Effector CD8-positive, alpha-beta T cell (primary cell): ENCODE results near the gene TSC2.
"Not testable (repeated sequence)": the region's sequence is repeated elsewhere in the genome, so short reads cannot be mapped to it uniquely, and the experiment has no call there.

Experiments
- DNase-seq: peaks from one replicate; lab custom pipeline; 2025; lab: John Stamatoyannopoulos, UW

TSC2 gene

DNA sequence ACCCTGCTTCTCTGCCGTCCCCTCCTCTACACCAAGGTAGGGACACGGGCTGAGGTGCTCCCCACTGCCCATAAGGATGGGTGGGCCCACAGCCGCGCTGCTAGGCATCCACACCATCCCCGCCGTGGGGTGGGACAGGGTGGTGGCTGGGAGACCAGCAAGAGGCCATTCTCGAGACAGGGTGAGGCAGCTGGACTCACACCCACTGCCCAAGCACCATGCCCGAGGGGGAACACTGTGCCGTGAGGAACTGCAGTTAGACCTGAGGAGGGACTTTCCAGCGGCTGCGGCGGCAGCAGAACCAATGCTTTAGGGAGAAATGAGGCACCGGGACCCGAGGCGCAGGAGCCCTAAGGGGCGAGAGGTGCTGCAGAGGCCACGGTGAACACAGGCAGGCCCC is 74.6 kb downstream of the TSC2 start:
- DNase-seq: no peak

DNA sequence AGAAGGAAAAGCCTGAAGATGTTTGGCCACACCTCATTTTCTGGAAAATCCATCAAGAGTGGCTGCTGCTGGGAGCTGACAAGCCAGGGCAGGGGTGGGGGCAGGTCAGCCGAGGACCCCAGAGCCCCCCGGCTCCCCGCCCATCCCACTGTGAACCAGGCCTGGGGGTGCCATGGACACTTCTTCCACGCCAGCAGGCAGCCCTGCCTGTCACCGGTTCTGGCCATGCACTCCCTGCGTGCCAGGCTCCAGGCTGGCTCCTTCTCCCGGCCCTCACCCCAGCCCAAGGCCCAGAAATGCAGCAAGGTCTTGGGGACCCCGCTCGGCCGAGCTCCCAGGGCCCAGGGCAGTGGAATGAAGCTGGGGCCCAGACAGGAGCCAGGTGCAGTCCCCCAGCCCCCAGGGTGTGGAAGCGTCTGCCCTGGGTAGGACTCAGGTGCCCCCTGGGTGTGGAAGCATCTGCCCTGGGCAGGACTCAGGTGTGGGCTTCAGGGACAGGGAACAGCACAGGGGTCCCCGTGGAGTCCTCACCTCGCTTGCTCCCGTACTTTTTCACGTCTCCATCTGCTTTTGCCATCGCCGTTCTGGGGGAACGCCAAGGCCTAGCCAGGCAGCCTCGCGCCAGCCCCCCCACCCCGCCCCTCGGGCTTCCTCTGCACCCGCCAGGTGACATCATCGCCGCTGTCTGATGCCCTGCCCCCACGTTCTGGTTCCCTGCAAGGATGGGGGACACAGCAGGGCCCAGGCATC is 75.3 kb downstream of the TSC2 start:
- not testable (repeated sequence) for DNase-seq

DNA sequence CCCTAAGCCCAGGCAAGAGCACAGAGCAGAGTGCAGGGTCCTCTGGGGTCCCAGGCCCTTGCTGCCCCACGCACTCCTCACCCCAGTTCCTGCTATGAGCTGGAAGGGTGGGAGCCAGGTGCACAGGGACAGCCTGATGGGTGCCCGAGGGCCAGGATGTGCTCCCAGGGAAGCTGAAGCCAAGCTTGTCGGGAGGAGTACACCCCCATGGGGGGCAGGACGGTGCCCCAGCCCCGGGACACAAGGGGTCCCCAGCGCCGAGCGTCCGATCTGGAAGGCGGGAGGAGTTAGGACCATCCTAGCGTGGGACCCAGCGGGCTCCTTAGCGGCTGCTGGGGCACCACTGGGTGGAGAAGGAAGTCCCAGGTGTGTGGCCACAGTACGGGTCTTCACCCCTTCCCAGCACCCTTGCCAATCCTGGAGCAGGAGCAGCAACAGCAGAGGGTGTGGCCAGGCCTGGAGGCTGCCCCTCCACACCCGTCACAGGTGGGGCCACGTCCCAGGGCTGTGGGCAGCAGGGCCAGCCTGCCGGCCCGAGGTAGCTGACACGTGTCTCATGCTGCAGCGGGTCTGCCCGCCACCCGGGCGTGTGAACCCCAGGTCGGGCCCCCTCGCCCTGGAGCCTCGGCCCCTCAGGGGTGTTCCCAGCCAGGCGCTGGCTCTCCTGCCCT is 76.1 kb downstream of the TSC2 start:
- not testable (repeated sequence) for DNase-seq

DNA sequence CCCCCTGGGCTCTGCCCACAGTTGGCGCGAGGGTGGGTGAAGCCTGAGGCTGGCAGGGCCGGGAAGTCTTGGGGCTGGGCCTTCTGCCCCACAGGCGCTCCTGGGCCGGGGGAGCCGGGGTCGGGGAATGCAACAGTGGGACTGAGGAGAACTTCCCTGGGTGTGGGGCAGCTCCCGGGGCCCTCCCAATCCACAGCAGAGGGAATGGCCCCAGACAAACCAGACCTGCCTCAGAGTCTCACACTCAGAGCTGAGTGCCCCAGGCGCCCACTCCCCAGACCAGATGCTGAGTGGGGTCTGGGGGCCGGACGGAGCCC is 76.5 kb downstream of the TSC2 start:
- not testable (repeated sequence) for DNase-seq

DNA sequence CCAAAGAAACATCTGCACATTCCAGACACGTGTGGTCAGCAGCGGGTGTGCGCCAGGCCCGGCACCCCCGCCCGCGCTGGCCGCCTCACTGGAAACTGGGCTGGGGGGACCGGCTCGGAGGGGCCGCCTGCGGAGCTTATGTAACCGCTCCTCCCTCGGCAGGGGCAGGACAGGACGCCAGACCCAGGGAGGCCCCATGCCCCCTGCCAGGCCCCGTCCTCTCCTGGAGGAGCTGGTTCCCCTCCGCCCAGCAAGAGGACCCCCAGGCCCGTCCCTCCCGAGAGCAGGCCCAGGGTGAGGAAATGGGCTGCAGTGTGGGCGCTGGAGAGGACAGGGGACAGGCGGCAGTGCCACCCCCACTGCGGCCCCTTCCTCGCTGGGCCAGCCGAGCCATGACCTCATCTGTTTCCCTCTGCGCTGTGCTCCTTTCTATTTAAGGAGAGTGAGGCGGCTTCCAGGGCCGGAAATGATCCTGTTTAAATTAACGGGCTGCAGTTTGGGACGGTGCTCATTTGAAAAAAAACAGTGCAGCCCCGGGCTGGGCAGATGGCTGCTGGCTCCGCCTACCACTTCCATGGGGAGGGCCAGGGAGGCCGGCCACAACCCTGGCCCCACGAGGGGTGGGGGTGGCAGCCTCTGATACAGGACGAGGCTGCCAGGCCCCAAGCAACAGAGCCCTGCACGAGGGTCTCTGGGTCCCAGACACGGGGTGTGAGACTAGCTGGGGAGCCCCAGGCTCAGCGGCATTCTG is 77.1 kb downstream of the TSC2 start:
- not testable (repeated sequence) for DNase-seq

DNA sequence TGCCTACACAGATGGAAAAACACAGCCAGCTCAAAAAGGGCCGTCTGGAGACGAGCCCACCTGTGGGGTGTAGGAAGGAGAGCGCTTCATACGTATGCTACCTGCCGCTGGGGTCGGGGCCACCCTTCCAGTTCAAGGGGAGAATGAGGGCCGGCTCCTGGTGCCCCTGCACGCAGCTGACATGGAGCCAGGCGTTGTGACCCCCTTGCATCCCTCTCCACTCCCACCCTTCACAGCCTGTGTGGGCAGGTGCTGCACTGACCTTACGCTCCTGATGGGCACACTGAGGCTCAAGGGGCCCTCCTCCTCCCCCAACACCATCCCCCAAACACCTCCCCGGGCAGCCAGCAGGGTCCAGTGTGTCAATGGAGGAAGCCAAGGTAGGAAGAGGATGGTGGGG is 77.8 kb downstream of the TSC2 start:
- DNase-seq: not testable (repeated sequence)

DNA sequence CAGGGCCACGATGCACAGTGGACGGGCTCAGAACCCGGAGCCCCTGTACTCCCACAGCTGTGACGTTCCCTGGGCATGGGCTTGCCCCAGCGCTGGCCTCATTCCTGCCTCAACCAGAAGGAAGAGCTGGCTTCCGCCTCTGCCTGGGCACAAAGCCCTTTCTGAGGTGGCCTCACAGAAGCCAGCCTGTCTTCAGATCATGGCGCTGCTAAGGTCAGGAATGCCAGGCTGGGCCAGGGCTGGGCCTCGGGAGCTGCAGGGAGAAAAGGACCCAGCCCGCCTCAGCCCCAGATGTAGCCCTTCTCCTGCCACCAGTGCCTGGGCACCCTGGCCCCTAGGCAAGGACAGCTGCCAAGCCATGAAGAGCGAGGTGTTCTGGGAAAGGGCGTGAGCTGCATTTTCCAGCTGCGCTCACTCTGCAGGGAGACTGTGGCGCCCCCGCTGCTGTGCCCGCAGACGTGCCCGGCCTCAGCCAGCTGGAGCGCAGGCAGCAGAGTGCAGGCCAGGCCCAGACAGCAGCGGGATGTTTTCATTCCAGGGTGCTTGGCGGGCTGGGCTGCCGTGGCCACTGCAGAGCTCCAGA is 78.5 kb downstream of the TSC2 start:
- DNase-seq: not testable (repeated sequence)

DNA sequence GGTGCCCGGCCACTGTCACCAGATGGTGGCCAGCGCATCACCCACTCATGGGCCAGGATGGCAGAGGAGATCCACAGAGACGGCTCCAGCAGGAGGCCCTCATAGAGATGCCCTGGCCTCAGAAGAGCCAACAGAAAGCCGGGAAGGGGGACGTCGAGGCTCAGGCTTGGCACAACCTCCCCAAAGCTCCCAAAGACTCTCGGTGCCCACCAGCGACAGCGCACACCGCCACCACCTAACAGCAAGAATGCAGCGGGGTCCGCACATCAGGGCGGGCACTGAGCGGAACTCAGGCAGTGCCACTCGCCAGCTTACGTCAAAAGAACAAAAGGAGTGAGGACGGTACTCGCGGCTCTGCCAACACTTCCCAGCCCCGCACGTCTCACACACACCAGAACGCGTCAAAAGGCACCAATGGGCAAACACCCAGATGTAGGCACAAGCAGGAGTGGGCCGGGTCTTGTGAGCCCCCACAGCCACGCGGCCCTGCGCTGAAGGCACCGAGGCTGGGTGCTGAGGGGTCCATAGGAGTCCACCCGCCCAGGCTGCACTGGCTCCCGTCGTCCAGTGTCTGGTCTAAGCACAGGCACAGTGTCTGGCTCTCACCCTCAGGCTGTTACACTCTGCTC is 79.3 kb downstream of the TSC2 start:
- DNase-seq: not testable (repeated sequence)

DNA sequence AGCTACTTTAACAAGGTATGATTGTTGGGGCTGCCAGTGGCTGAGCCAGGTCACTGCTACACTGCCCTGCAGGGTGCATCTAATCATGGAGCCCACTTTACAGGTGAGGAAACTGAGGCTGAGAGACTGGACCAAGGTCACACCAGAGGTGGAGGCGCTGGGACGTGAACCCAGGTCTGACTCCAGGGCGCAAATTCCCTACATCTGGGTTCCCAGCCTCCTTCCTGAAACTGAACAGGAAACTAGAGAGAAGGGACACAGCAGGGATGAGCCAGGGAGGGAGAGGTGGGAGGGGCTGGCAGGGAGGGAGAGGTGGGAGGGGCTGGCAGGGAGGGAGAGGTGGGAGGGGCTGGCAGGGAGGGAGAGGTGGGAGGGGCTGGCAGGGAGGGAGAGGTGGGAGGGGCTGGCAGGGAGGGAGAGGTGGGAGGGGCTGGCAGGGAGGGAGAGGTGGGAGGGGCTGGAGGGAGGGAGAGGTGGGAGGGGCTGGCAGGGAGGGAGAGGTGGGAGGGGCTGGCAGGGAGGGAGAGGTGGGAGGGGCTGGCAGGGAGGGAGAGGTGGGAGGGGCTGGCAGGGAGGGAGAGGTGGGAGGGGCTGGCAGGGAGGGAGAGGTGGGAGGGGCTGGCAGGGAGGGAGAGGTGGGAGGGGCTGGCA is 80.0 kb downstream of the TSC2 start:
- not testable (repeated sequence) for DNase-seq

DNA sequence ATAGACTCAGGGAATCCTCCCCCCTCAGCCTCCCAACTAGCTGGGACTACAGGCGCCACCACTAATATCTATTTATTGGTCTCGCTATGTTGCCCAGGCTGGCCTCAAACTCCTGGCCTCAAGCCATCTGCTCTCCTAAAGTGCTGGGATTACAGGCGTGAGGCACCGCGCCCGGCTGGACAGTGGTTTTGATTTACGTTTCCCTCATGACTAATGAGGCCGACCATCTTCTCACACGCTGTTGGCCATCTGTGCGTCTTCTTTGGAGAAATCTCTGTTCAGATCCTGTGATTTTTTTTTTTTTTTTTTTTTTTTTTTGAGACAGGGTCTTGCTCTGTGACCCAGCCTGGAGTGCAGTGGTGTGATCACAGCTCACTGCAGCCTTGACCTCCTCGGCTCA is 81.5 kb downstream of the TSC2 start:
- DNase-seq: not testable (repeated sequence)

DNA sequence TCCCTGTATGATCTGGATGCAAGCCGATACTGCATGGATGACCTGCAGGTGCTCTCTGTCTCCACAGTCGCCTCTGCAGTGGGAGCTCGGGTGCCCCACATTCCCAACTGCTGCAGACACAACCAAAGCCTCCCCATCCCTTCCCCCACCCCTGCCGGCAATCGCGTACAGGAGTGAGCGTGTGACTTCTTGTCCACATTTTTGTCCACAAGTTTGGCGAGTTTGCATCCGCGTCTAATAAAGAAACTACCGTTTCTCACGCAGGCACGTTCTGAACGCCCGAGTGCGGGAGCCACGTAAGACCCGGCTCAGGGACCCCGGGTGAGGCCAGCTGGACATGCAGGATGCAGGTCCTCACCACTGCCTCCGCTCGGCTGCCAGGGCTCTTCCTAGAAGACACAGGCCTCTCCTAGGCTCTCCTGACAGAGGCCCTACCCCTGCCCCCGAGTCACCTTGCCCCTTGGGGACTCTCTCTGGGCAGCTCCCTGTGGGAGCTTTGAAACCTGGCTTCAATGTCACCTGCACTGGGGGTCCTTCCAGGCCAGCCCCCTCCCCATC is 82.2 kb downstream of the TSC2 start:
- DNase-seq: not testable (repeated sequence)

DNA sequence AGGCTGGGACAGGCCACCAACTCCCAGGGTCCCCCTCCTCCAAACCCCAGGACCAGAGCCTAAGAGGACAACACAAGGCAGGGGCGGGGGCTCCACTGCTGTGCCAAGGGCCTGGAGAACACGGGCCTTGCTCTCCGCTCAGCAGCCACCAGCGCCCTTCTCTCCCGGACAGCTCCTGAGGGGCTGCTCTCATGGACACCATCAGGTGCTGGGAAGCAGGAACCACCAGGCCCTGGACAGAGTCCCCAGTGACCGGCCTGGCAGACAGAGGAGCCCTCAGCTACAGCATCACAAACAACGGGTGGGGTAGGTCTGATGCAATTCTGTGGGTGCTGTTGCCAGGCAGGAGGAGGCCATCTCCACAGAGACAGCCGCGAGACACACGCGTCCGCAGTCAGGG is 86.0 kb downstream of the TSC2 start:
- not testable (repeated sequence) for DNase-seq

DNA sequence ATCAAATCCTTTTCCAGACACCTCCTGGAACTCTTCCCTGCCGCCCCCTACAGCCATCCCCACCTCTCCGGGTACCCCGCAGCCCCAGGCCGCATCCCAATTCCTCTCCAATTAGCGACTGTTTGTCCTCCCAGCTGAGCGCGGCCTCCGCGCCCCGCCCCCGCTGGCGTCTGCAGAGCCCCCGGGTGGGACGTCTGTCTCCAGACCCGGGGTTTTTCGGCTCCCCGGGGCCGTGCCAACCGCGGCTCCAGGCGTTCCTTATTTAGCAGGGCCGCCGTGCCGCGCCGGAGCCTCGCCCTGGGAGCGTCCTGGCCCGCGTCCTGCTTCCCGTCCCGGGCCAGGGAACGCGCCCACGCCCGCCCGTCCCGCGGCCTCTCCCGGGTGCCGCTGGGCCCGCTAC is 87.3 kb downstream of the TSC2 start:
- not testable (repeated sequence) for DNase-seq

DNA sequence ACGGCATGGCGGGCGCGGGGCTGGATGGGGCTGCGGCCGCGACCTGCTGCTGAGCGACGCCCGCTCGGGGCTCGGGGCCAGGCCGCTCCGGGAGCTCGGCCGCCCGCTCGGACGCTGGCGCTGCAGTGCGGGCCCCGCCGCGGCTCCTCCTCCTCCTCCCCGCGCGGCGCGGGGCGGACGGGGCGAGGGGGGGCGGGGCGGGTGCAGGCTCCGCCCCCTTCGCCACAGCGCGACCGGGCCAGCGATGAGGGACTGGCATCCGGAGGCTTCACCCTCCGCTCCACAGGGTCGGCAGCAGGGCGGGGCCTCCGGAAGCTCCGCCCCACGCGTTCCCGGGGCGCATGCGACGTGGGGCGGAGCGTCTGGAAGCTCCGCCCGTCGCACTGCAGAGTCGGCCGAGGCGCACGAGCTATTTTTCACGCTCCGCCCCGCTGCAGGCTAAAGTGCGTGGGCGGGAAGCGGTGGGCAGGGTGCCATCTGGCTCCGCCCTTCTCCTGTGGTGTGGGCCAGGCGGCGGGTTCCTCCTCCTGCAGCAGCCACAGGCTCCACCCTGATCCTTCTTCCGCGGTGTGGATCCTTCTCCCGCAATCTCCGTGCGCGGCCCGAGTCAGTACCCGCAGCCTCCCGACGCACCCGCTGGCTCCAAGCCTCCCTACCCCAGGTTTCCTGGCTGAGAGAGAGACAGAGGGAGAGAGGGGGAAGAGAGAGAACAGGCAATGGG is 88.1 kb downstream of the TSC2 start, which contains the start of gene PKD1:
PKD1 (minus strand) TSS at position 129 of the 721 bp plus-strand sequence. CDS start 209 bp downstream, outside the sequence.
- DNase-seq: peak; percentile 94
